Endothelial cell of umbilical vein (primary cell): ENCODE results near the gene HAP1. TPM values are rescaled to one million over a fixed set of nuclear protein-coding genes. Genes with fewer than 3 reads are reported as not detected.

Experiments
- BruUV-seq: library from RNA; stranded (reverse); fragments of 400-500 nt; replicated peaks from 2 replicates; lab custom pipeline; 2021; lab: Mats Ljungman, UMichigan
- CTCF ChIA-PET: fragments of 300-600, 350-600 bp; sonication (Branson Sonifier 250); formaldehyde crosslinking; loops from one replicate; lab custom pipeline; 2021; ENCODE audit warnings: antibody characterized with exemption, inconsistent platforms; lab: Charles Lee
- POLR2A ChIA-PET: fragments of 300-600, 350-600 bp; sonication (Branson Sonifier 250); formaldehyde crosslinking; loops from one replicate; lab custom pipeline; 2021; ENCODE audit warnings: antibody characterized with exemption, inconsistent platforms; lab: Charles Lee
- DNase-seq: peaks from one replicate; pipeline ENCODE4 v3.0.0-alpha.2; 2011; ENCODE audit warnings: low read depth, low spot score
- FAIRE-seq: peaks from 2 replicates; lab custom pipeline; 2011; peaks lifted over from hg19 to GRCh38; lab: Jason Lieb, UNC
- H2AFZ ChIP-seq: 2 replicates; pipeline ENCODE4 v1.6.0; 2012; ENCODE audit warnings: low read depth, low read length, control low read depth, inconsistent platforms
- H3K27ac ChIP-seq: 2 replicates; pipeline ENCODE4 v1.5.1; 2011; ENCODE audit warnings: low read depth, mild to moderate bottlenecking, control low read depth, low read length, moderate library complexity; ENCODE audit not compliant: insufficient read depth
- H3K27me3 ChIP-seq, 2 experiments: 2 replicates each; pipeline versions ENCODE4 v1.6.0 to v1.6.1; 2011; ENCODE audit warnings: low read length in 2 of 2, mixed read lengths in 1 of 2; ENCODE audit not compliant: control insufficient read depth in 2 of 2, insufficient read depth in 2 of 2
- H3K36me3 ChIP-seq, 2 experiments: 2 replicates in 1 of 2; 3 replicates in 1 of 2; pipeline ENCODE4 v1.5.1; 2011; ENCODE audit warnings: low read length in 2 of 2, mild to moderate bottlenecking in 1 of 2, moderate library complexity in 1 of 2; ENCODE audit not compliant: control insufficient read depth in 2 of 2, insufficient read depth in 2 of 2; ENCODE audit errors: extremely low read depth in 1 of 2
- H3K4me1 ChIP-seq: 3 replicates; pipeline ENCODE4 v1.5.1; 2011; ENCODE audit warnings: mild to moderate bottlenecking, low read length; ENCODE audit not compliant: control insufficient read depth, insufficient read depth; ENCODE audit errors: extremely low read depth
- H3K4me2 ChIP-seq: 2 replicates; pipeline ENCODE4 v1.6.1; 2011; ENCODE audit warnings: low read length, control low read depth, mixed read lengths; ENCODE audit not compliant: insufficient read depth
- H3K4me3 ChIP-seq, 3 experiments: fragments of 200-600 bp in 1 of 3; sonication (generic), shearing (Covaris generic) in 1 of 3; replicated peaks in 1 of 3; 2 replicates each; pipeline ENCODE4 v1.5.1; 2011 to 2016; ENCODE audit warnings: control low read depth in 3 of 3, low read length in 3 of 3, mild to moderate bottlenecking in 2 of 3, inconsistent platforms in 1 of 3, low read depth in 1 of 3, moderate library complexity in 1 of 3; ENCODE audit not compliant: insufficient read depth in 1 of 3
- H3K79me2 ChIP-seq: 2 replicates; pipeline ENCODE4 v1.6.0; 2012; ENCODE audit warnings: low read length, inconsistent platforms; ENCODE audit not compliant: control insufficient read depth, insufficient read depth
- H3K9ac ChIP-seq: replicated peaks from 2 replicates; pipeline ENCODE3; 2011; ENCODE audit warnings: low read length, control low read depth; ENCODE audit not compliant: insufficient read depth; ENCODE audit errors: extremely low read depth
- H3K9me1 ChIP-seq: replicated peaks from 3 replicates; pipeline ENCODE4 v1.6.0; 2011; ENCODE audit warnings: mild to moderate bottlenecking, low read length; ENCODE audit not compliant: control insufficient read depth, insufficient read depth; ENCODE audit errors: extremely low read depth
- H3K9me3 ChIP-seq: replicated peaks from 2 replicates; pipeline ENCODE4 v1.5.1; 2012; ENCODE audit warnings: low read length, inconsistent platforms; ENCODE audit not compliant: control insufficient read depth, insufficient read depth
- H4K20me1 ChIP-seq: replicated peaks from 2 replicates; pipeline ENCODE3; 2011; ENCODE audit warnings: mild to moderate bottlenecking, low read length; ENCODE audit not compliant: control insufficient read depth, insufficient read depth; ENCODE audit errors: extremely low read depth
- EZH2 ChIP-seq: IDR thresholded peaks from 2 replicates; pipeline ENCODE4 v1.6.1; 2012; ENCODE audit warnings: borderline replicate concordance, low read depth, mild to moderate bottlenecking, moderate library complexity, low read length, inconsistent platforms; ENCODE audit not compliant: severe bottlenecking
- FOS ChIP-seq: IDR thresholded peaks from 2 replicates; pipeline ENCODE4 v1.6.1; 2011; ENCODE audit warnings: mild to moderate bottlenecking, low read length, moderate library complexity, borderline replicate concordance; ENCODE audit not compliant: insufficient read depth
- GATA2 ChIP-seq: IDR thresholded peaks from 2 replicates; pipeline ENCODE4 v1.7.0; 2011; ENCODE audit warnings: low read depth, mild to moderate bottlenecking, moderate library complexity, mixed read lengths, low read length; ENCODE audit not compliant: insufficient read length, insufficient read depth
- JUN ChIP-seq: IDR thresholded peaks from 2 replicates; pipeline ENCODE4 v1.6.1; 2011; ENCODE audit warnings: borderline replicate concordance, low read depth; ENCODE audit not compliant: insufficient read length, insufficient read depth
- MYC ChIP-seq: IDR thresholded peaks from one replicate; pipeline ENCODE4 v1.6.1; 2011; ENCODE audit warnings: mild to moderate bottlenecking, low read depth, low read length
- POLR2A ChIP-seq: IDR thresholded peaks from 2 replicates; pipeline ENCODE4 v1.6.1; 2012; ENCODE audit warnings: low read depth, mild to moderate bottlenecking, control low read depth, low read length
- POLR2AphosphoS5 ChIP-seq: IDR thresholded peaks from 2 replicates; pipeline ENCODE4 v1.6.1; 2012; ENCODE audit warnings: low read depth, mild to moderate bottlenecking, control low read depth, low read length, moderate library complexity; ENCODE audit not compliant: insufficient read depth
- dilution Hi-C: fragments of 300-500 bp; cut with MboI; formaldehyde crosslinking; loops from one replicate; pipeline ENCODE4 v1.15.0; 2019; ENCODE audit warnings: low sequenced_read_pairs; ENCODE audit not compliant: extremely low pct_ligation_motif_present
- intact Hi-C: fragments of 100-400 bp; cut with micrococcal nuclease; formaldehyde crosslinking; loops from one replicate; pipeline ENCODE4 v1.10.0; 2022
- polyA plus RNA-seq, 4 experiments: library from polyadenylated mRNA; depleted of rRNA in 3 of 4; stranded (reverse) in 3 of 4; unstranded in 1 of 4; fragments of >200 nt; gene quantifications; 2 replicates each; pipeline versions ENCODE4 v1.2.1 to v1.2.3, GENCODE V29; 2011 to 2012; ENCODE audit warnings: missing spikeins in 1 of 4
- total RNA-seq: library from RNA; stranded (reverse); gene quantifications from 2 replicates; pipeline ENCODE4 v1.2.3, GENCODE V29; 2021
- TF ChIP-seq, protein P1 (sequence below), 2 donors: IDR thresholded peaks; 1 replicate in 1 of 2; 2 replicates in 1 of 2; pipeline ENCODE4 v1.5.1; 2011; ENCODE audit warnings: low read length in 2 of 2, mild to moderate bottlenecking in 2 of 2, moderate library complexity in 2 of 2, control low read depth in 1 of 2, inconsistent platforms in 1 of 2, low read depth in 1 of 2; ENCODE audit not compliant: insufficient read depth in 1 of 2; ENCODE audit errors: extremely low read depth in 1 of 2
- TF ChIP-seq, protein P2 (sequence below): IDR thresholded peaks from 2 replicates; pipeline ENCODE4 v1.6.1; 2011; ENCODE audit not compliant: insufficient read depth, insufficient read length

Gene HAP1
- total and polyA plus RNA-seq, 2 donors (not counting 3 experiments of a cell fraction or from before 2014, with no cell fraction given) = 0.07 to 0.24 TPM

DNA sequence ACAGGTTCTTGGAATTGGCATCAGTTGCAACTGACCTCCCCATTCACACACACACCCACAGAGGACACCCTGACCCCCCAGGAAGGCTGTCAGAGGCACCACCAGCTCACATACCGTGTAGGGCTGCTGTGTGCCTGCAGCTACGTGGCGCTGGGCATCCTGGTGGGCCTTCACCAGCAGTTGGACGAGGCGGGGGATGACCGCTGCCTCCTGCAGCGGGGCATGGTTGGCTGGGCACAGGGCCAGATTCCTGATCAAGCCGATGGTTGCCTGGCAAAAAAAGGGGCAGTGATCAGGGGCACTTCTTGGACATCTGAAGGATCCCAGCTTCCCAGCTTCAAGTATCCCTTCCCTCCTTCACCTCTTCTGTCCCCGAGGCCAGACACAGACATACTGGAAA, 24.2 kb upstream of the HAP1 start:
- no peak overlapping the region for H3K4me3 ChIP-seq
- POLR2A ChIA-PET = no interaction called here
- dilution Hi-C loops (no loop called here), intact Hi-C loops (no loop called here)
- no TSS peak for BruUV-seq
- H3K9me3 ChIP-seq = no peaks in the 10 kb centered on the region
- DNase-seq (no peak), FAIRE-seq (no peak)
- H3K79me2 ChIP-seq = no peaks in the 10 kb centered on the region
- H3K9ac ChIP-seq = no peak overlapping the region
- no peak overlapping the region for H3K27ac ChIP-seq
- no peak overlapping the region for H3K4me2 ChIP-seq
- peaks cover 0 to 68% of the 10 kb centered on the region in 2 experiments for H3K36me3 ChIP-seq
- H2AFZ ChIP-seq = no peak overlapping the region
- no peaks in the 10 kb centered on the region for H4K20me1 ChIP-seq
- H3K27me3 ChIP-seq = no peaks in the 10 kb centered on the region
- H3K9me1 ChIP-seq = no peaks in the 10 kb centered on the region
- CTCF ChIA-PET = no interaction called here
- TF ChIP-seq GATA2 (no peak), EZH2 (no peak), POLR2AphosphoS5 (no peak), MYC (no peak)
- TF ChIP-seq, protein P1, sequence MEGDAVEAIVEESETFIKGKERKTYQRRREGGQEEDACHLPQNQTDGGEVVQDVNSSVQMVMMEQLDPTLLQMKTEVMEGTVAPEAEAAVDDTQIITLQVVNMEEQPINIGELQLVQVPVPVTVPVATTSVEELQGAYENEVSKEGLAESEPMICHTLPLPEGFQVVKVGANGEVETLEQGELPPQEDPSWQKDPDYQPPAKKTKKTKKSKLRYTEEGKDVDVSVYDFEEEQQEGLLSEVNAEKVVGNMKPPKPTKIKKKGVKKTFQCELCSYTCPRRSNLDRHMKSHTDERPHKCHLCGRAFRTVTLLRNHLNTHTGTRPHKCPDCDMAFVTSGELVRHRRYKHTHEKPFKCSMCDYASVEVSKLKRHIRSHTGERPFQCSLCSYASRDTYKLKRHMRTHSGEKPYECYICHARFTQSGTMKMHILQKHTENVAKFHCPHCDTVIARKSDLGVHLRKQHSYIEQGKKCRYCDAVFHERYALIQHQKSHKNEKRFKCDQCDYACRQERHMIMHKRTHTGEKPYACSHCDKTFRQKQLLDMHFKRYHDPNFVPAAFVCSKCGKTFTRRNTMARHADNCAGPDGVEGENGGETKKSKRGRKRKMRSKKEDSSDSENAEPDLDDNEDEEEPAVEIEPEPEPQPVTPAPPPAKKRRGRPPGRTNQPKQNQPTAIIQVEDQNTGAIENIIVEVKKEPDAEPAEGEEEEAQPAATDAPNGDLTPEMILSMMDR (IDR thresholded peaks at IDR 0.05; ENCODE audit: extremely low read depth in 1 of 2, insufficient read depth in 1 of 2, low read depth in 1 of 2, low read length in 2 of 2) = no peak
- no peaks in the 10 kb centered on the region for H3K4me1 ChIP-seq

DNA sequence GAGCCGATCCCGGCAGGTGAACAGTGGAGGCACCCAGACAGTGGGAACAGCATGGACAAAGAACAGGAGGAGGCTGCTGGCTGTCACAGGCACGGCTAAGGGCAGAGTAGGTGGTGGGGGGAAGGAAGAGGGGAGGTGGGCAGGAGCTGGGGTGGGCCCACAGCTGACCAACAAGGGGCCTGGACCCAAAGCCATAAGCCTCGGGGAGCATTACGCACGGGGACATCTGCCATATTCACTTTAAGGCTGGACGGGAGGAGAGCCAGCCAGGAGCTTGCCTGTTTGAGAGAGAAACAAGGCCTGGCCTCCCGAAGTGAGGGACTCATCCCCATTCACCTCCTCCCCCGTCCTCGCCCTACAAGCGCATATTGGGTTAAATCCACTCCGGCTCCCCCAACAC, 19.6 kb upstream of the HAP1 start:
- ChIA-PET POLR2A (interaction anchor here (0.9 to 1.0 kb wide), 2 partner anchors 9 to 32 kb away, joined by 3 to 4 read pairs; partner anchors contain the start of gene JUP), CTCF (interaction anchor here (1.2 to 2.5 kb wide), 2 partner anchors 13 to 32 kb away, joined by 3 to 13 read pairs; partner anchors contain the start of gene JUP)
- BruUV-seq = no TSS peak
- dilution Hi-C loops = no loop called here
- Histone ChIP-seq H4K20me1 (no peaks in the 10 kb centered on the region), H3K9me3 (no peaks in the 10 kb centered on the region), H3K9ac (no peak overlapping the region), H3K9me1 (no peaks in the 10 kb centered on the region), H3K36me3 (peaks cover 0 to 48% of the 10 kb centered on the region in 2 experiments), H3K4me2 (no peak overlapping the region), H3K79me2 (no peaks in the 10 kb centered on the region), H3K27me3 (no peaks in the 10 kb centered on the region), H3K27ac (no peak overlapping the region), H3K4me1 (no peaks in the 10 kb centered on the region), H2AFZ (no peak overlapping the region), H3K4me3 (no peak overlapping the region)
- TF ChIP-seq JUN (no peak), POLR2A (no peak), GATA2 (no peak), FOS (no peak), EZH2 (no peak), POLR2AphosphoS5 (no peak), MYC (no peak)
- TF ChIP-seq, protein P1 (IDR thresholded peaks at IDR 0.05; ENCODE audit: extremely low read depth in 1 of 2, insufficient read depth in 1 of 2, low read depth in 1 of 2, low read length in 2 of 2) = no peak
- TF ChIP-seq, protein P2, sequence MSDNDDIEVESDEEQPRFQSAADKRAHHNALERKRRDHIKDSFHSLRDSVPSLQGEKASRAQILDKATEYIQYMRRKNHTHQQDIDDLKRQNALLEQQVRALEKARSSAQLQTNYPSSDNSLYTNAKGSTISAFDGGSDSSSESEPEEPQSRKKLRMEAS = no peak
- no peak for DNase-seq
- FAIRE-seq = no peak
- intact Hi-C loops = no loop called here
